Left renal pelvis (tissue), 4 donors: ENCODE measurements around the gene SESN3. TPM values are rescaled to one million over a fixed set of nuclear protein-coding genes. Genes with fewer than 3 reads are reported as not detected.
A peak's percentile ranks its signal among the peaks of the same experiment; 100 is the strongest.
"Not testable (repeated sequence)": the region's sequence is repeated elsewhere in the genome, so short reads cannot be mapped to it uniquely, and the experiment has no call there.

ENCODE experiments used
- DNase-seq, 4 donors: peaks; one replicate each; pipeline ENCODE4 v3.0.0-alpha.2; 2013; ENCODE audit warnings: low read depth in 4 of 4, low spot score in 3 of 4
- polyA plus RNA-seq, 4 donors: library from polyadenylated mRNA; unstranded; fragments of 120-200 nt; gene quantifications; one replicate each; pipeline ENCODE4 v1.2.1, GENCODE V29; 2013; ENCODE audit not compliant: insufficient read length in 4 of 4

Gene SESN3
- polyA plus RNA-seq, 4 donors = 70.1 to 99.9 (median 75.7) TPM

DNA sequence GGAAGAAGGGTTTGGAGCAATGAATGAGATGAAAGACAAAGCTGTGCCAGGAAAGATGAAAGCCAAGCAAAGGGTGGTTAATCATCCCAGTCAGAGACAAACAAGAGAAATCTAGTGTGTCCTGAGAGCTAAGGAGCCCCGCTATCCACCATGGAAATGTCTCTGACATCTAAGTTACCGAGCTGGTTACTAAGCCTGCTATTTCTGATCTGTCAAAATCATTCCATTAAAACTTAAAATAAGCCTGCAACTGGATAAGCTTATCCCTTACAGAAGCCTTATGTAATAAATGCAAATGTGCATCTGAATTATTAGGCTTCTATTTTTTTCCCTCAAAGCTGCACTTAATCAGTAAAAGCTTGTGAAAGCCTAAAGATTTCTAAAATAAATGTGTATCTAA, 22.1 kb upstream of the SESN3 start:
- no peak for DNase-seq

DNA sequence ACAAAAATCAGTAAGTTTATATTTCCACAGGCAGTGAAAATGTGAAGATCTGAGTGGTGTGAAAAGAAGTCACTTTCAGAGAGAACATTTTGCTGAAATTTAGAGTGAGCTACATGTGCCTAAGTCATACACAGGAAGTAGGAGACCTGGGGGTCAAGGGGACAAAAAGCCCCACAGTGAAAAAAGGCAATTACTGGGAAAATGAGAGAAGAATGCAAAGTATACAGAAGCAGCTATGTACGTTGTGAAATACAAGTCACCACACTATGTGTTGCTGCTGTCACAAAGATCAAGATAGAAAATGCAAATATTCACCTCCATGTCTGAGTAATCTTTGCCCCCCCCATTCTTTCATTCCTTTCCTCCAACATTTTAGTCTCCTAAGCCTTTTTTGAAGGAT, 21.6 kb upstream of the SESN3 start:
- no peak for DNase-seq

DNA sequence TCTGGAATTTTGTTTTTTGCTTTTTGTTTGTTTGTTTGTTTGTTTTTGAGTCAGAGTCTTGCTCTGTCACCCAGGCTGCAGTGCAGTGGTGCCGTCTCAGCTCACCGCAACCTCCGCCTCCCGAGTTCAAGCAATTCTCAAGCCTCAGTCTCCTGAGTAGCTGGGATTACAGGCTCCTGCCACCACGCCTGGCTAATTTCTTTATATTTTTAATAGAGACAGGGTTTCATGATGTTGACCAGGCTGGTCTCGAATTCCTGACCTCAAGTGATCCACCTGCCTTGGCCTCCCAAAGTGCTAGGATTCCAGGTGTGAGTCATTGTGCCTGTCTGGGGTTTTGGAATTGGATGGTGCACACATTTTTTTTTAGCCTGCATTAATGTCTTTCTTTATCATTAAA, 20.9 kb upstream of the SESN3 start:
- not testable (repeated sequence) for DNase-seq

DNA sequence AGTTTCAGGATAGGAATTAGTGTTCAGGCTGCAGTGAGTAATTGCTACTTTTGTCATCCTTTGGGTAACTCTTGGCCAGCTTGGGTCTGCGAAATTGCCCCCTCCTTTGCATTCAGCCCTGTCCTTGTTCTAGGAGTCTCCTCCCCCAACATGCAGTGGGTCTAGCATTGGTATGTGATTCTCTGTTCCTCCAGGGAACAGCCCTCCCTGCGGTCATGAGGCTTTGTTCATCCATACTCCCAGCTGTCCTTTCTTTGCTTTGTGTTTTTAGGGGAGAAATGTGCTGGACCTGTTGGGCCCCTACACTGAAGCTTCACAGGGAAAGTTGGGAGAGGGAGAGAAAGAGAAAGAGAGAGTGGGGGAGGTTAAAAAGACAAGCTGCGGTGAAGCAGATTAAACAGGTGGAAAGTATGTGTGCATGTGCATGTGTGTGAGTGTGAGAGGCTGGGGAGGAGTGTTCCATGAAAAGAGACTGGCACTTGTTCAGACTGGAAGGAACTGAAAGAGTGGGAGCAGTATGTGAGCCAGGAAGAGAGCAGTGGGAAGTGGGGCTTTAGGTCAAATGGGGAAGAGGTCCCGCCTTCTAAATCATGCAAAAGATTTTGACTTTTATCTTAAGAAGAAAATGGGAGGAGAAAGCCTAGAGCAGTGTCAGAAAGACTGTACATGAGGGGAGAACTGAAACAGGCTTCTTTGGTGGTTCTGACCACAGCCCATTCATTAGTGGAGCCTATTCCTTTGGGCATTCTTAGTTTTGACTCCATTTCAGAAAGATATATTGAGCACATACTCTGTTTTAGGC, 17.9 kb upstream of the SESN3 start:
- no peak for DNase-seq

DNA sequence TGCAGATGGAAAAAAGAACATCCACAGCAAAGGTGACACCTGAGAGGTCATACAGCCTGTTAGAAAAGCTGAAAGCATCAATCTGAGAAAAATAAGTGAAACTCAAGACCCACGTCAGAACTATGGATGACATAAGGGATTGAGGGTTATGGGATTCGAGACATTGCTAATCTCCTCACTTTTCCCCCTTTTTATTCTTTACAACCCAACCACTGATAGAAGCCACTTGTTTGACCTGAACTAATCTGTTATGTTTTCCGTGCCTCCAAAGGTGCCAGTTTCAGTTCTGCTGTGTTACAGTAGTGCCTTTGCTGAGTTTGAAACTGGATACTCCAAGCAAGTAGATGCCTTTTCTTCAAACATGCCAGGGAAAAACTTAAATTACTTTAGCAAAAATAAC, 16.9 kb upstream of the SESN3 start:
- DNase-seq = no peak

DNA sequence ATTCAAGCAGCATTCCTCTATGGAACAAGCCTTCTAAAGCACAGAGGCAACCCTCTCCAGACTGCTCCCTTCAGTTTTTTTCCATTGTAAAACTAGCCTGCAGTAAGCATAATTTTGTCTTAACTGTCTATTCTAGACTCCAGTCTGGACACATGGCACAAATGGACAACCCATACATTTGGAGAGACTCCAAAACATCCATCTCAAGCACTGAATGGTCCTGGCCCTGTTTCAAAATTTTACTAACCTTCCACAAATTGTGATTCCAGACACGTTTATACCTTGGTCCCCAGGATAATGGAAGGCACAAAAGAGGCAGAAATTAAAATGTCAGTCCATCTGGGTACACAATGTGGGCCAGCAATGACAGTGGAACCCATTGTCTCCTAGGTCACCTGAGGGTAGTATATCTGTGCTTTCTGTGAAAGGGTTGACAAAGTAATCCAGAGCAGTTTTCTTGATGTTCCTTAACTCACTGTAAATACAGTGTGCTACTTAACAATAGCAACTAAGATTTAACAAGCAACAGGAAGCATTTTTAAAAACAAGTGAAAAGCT, 16.2 kb upstream of the SESN3 start:
- DNase-seq = no peak

DNA sequence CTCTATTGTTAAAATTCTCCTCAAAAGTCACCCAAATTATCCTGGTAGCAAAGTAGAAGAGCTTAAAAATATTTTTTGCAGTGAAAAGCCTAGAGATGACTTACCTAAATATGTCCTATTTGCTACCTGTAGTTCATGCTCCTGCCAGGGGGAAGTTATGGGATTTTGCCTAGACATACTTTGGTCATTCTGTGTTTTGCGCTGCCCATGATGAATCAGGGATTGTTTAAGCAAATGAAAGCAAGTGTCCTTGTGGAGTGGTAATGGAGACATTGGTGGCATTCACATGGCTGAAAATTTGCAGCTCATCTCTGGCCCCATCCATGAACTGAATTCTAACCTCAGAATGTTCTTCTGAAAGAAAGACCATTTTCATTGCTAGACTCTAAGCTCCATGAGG, 14.6 kb upstream of the SESN3 start:
- DNase-seq = no peak

DNA sequence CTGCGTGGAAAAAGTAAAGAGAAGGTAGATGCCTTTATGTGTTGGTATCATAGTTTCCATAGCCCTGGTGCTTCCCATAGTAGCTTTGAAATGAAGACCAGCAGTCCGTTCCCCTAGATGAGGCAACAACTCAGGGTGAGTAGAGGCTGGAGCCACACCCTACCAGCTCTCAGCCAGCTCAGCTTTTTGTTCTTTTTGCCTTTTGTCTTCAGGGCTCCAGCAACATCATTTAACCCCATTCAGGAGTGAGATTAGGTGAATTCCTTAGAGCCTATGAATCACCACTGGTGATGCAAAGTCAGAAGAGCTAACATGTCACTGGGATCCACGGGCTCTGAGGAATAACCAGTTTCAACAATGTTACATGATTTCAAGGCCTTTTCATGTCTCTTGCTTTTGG, 14.0 kb upstream of the SESN3 start:
- no peak for DNase-seq

DNA sequence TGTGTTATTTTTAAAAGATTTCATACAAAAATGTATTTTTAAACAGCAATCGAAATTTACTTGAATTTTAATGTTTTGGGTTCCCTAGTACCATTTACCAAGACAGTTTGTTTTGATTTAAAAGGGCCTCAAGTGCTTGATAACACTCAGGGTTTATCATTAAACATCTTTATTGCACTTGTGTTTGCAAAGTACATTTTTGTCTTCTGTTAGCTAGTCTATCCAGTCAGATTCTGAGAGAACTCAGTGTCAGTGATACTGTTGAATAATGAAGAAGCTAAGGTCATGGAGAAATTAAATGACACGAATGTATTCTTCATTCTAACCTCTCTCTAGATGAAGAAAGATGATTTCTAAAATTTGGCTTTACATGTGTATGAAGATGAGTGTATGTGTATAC, 12.7 kb upstream of the SESN3 start:
- DNase-seq = no peak

DNA sequence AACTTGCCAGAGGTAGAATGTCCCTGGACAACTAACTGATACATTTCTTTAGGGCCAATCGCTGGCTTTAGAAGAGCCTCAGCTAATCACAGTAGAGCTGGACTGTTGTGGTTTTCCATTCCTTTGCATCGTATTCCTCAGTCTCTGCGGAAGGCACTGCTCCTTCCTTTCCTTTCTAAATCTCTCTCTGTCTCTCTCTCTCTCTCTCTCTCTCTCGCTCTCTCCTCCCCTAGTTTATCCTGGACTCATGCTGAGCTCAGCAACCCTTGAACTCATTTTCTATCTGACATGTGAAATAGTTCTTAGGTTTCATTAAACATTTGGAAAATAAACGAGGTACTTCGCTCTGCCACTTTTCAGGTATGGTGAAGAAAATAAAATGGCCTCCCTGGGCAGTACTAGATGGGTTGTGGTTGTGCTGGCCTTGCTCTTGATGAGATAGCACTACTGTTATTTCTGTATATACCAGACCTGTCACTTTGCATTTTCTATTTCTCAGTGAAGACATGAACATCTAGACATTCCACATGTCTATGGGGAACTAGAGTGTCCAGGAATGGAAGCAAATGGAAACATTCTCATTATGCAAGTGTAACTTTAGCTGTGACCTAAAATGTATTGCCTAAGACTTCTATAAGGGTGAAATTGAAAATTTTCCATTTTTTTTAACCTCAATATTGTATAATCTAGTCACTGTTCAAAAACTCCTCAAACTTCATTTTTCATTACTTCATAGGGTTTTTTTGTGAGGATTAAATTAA, 12.0 kb upstream of the SESN3 start:
- DNase-seq = no peak

DNA sequence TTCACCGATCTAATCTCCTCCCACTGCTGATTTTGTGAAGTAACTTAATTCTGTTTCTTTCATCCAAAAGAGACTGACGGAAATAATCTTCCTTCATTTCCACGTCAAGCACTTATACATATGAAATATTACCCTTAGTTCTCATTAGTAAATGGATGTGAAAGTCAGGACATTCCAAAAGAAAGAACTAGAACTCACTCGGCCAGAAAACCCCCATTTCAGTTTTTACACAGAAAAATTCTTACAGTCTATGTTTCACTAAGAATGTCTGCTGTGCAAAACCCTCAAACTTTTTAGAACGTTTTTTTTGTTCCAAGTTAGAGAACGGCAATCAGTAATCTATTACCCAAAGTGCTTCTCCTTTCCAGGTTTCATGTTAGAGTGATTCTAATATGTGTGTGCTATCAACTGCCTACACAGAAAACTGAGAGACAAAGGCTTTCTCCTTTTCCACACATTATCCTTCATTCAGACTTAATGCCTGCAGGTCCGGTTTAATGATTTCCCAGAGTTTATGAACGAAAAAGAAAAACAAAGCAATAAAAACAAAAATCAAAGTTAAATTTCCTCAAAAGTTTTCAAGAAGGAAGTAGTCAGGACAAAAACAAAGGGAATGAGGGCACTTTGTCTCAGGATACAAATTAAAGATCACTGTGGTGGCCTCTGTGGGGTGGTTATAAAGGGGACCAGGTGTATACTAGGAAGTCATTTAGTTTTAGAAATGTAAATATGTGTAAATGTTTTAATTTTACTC, 11.3 kb upstream of the SESN3 start:
- DNase-seq = no peak

DNA sequence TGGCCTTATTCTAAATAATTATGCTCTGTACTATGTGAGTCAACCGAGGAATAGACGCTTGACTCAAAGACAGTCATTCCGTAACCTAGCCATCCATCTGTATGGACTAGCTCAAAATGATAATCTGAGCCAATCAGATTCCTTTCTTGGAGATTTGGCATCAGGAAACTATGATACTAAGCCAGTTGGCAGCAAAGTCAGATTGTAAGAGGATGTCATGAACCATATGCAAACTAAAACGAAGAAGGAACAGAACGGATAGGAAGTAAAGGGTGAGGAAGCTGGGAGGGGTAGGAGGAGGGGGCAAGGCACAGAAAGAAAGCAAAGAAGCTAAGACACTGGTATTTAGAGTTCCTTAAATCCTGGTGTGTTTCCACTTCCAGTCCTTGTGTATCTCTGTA, 10.7 kb upstream of the SESN3 start:
- no peak for DNase-seq

DNA sequence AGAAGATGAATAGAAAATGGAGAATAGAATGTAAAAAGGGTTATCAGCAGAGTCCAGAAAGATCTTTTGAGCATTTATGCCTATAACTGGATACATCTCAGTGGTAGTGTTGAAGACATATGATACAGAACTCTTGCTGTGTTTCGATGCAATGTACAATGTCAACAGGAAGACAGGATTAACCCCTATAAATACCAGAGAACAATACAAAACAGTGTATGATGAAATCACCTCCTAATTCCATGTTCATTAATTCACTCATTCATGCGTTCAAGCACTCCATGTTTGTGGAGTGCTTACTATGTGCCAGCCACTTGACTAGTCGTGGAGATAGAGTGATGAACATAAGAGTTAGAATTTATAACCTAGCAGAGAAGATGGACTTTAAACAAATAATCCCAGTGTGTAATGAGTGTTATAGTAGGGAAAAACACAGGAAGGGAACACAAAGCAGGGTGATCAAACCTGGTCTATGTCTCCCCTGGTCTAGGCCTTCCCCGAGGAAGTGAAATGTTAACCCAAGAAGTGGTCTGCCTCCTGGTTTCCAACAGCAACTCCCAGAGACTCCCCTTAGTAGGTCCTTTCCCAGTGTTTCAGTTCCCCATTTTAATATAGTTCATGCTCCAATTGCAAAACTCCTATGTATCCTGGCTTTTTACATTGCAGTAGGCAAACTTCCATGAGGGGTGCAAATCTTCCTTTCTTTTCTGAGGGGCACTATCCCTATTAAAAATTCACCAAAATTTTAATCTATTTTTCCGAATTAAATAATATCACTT, 9.1 kb upstream of the SESN3 start:
- no peak for DNase-seq

DNA sequence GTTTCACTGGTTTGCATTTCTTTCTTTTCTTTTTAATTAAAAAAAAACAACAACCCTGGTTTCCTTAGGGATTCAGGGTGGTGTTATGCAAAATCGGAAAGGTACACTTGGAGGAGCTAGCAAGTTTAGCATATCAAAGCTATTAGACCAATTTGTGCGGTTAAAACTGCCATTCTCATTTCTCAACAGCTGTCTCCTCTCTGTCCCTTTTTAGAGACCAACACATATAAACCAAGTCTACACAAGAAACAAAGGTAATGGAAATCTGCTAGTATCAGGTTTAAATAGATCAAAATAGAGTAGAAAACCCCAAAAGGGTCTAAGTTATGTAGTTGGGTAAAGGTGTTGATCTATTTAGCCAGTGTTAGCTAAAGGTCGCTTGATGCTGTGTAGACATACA, 1.7 kb upstream of the SESN3 start:
- no peak for DNase-seq

DNA sequence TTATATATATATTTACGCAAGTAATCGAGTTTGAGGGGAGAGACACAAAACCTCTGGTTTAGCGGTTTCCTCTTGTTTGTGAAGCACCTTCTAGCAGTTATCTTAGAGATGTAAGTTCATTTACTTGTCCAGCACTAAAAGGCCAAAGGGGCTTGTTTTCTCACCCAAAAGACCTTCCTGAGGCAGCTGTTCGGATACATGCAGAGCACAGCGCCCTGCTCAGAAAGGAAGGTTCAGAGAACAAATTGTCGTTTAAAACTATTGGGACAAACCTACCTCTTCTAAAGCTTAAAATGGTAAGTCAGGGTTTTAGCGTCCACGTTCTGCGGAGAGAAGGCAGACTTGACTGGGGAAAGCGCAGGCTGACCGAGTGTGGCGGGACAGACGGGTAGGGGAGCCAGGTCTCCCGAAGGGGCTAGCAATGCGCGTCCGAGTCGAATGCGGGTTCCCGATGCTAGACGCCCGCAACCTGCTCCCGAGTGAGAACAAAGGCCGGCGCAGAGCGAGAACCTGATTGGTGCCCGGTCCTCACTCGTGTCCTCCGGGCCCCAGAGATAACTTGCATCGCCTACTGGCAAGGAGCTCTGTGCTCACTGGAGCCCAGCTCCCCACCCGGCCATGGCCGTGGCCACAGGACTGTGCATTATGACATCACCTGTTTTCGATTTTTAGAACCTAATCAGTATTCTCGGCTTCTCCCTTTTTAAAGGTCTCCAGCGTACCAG, 1.0 kb upstream of the SESN3 start:
- peak in 2 of 4 donors; percentile 54 to 62 for DNase-seq

DNA sequence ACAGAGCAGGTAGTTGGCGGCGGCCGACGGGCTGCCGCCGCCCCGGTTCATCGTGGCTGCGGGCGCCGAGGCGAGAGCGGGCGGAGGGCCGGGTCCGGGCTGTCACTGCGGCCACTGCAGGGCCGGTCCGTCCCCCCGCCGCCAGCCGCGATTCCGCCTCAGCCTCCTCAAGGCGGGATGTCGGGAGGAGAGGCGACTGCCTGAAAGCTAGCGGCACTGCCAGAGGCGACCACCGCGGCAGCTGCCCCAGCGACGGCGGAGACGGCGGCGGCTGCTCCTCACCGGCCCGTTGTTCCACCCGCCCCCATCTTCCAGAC, 234 bp downstream of the SESN3 start:
- DNase-seq = no peak

DNA sequence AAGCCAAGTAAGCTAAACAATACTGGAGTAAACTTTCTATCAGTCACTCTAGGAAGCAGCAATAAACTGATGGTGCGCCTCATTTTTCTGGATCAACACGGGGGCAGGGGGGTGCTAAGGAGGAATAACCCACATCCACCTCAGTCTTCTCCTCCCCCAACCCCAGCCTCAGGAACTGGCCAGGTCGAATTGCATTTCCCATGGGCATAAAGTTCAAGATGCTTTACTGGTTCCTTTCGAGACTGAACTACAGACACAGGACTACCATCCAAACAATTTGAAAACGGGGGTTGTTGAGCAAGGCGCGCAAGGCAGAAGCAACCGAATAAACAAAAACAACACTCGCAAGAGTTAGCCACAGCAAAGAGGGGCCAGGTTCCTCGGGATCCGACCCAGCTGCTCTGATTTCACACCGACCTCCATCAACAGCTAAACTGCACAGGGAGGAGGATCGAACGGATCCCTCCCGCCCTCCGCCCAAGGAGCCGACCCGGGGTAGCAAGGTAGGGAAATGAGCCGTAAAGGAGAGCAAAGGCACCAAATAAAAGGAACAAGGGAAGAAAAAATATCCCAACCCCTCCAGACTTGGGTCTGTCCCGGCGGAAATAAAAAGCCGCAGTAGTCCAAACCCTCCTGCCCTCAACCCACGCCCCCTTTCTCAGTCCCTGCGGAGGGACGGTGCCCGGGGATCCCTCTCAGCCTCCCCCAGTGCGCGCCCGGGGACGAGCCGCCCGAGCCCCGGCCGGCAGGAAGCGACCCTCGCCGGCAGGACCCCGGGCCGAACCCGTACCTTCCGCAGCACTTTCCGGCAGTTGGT, 801 bp downstream of the SESN3 start:
- no peak for DNase-seq

DNA sequence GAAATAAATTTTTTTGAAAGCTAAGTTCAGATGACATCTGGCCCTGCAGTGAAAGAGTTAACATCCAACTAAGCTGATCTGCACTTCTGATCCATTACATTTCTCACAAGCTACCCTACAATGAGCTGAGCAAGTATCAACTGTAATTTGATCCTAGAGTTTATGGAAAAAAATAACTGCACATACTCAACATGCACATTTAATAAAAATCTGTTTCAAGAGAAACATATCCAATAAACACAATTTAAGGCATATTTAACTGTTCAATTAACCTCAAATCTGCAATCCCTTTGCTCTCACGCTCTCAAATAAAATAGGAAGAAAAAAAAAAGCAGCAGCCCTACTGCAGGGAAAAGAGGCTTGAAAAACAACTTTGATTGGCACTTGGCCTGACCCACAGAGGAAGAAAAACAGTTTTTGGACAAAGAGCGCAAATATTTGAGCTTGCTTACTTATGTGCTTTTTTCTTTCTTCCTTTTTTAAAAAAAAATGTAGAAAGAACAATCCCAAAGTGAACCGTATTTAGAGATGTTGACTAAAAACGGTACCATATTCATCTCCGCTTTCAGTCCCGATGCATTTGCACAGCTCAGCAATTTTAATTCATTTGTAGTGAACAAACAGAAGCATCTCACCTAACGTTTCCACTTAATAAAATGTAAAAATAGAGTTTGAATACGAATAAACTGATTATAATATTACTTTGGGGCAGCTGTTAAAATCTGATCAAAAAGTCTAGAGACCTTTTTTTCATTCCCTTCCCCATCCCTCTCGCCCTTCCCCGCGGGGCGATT, 1.6 kb downstream of the SESN3 start:
- peak in 1 of 4 donors; percentile 46 for DNase-seq
